Fibroblast of lung (primary cell): ENCODE data around the gene LGALS14.

Source experiments
- CTCF ChIP-seq, 2 donors: IDR thresholded peaks in 1 of 2; conservative IDR thresholded peaks in 1 of 2; 1 replicate in 1 of 2; 2 replicates in 1 of 2; pipeline ENCODE4 v1.5.1; 2011 to 2012; ENCODE audit warnings: low read length in 2 of 2, control low read depth in 1 of 2, inconsistent platforms in 1 of 2, low read depth in 1 of 2, mild to moderate bottlenecking in 1 of 2
- EZH2 ChIP-seq: IDR thresholded peaks from 2 replicates; pipeline ENCODE4 v1.5.1; 2012; ENCODE audit warnings: low read length, control low read depth, mild to moderate bottlenecking; ENCODE audit errors: missing control alignments

GRCh38 chr19:39752390-39752789, 48.1 kb downstream of the LGALS14 start:
- no peak for TF ChIP-seq CTCF (conservative IDR thresholded peaks at IDR 0.05 in 1 of 2, IDR thresholded peaks at IDR 0.05 in 1 of 2; ENCODE audit: low read depth in 1 of 2, low read length in 2 of 2)
- TF ChIP-seq EZH2: no peak
